ENCODE data around the gene BMS1. TPM values are rescaled to one million over a fixed set of nuclear protein-coding genes. Genes with fewer than 3 reads are reported as not detected.
A peak's percentile ranks its signal among the peaks of the same experiment; 100 is the strongest.

The BMS1 gene
- total RNA-seq, 2 experiments from 2014 or later = 21.4 to 21.6 TPM

- H3K4me1 Mint-ChIP-seq (ENCODE audit: low read depth) = peaks cover 7% of the 10 kb centered on the region
Measured at GRCh38 chr10:42755556-42756093, 27.0 kb upstream of the BMS1 start.

GRCh38 chr10:42767906-42768305, 14.7 kb upstream of the BMS1 start:
- no peak overlapping the region for H3K4me3 Mint-ChIP-seq
- H3K4me1 Mint-ChIP-seq (ENCODE audit: low read depth) = no peaks in the 10 kb centered on the region
- no peaks in the 10 kb centered on the region for H3K36me3 Mint-ChIP-seq (ENCODE audit: low read depth)
- H3K27me3 Mint-ChIP-seq (ENCODE audit: low read depth) = peaks cover 25% of the 10 kb centered on the region
- CTCF ChIA-PET = no interaction called here
- intact Hi-C loops (cut with micrococcal nuclease) = no loop called here
- no peak overlapping the region for H3K27ac Mint-ChIP-seq
- DNase-seq = no peak
- H3K9me3 Mint-ChIP-seq = peaks cover 1% of the 10 kb centered on the region

More at GRCh38 chr10:42755556-42756093, 27.0 kb upstream of the BMS1 start:
- no peaks in the 10 kb centered on the region for H3K36me3 Mint-ChIP-seq (ENCODE audit: low read depth)
- H3K9me3 Mint-ChIP-seq = no peaks in the 10 kb centered on the region
- no peak for DNase-seq
- CTCF ChIA-PET = interaction anchor here (1.1 kb wide), 1 partner anchor 16 kb away, joined by 3 read pairs; no protein-coding TSS in a partner anchor
- intact Hi-C loops (cut with micrococcal nuclease) = loop anchor here (2.0 kb wide), 1 partner anchor 21 kb away; no protein-coding TSS in a partner anchor
- no peak overlapping the region for H3K27ac Mint-ChIP-seq
- peaks cover 63% of the 10 kb centered on the region for H3K27me3 Mint-ChIP-seq (ENCODE audit: low read depth)
- peak overlapping the region; percentile 33 for H3K4me3 Mint-ChIP-seq

GRCh38 chr10:42768581-42769152, 13.9 kb upstream of the BMS1 start:
- intact Hi-C loops (cut with micrococcal nuclease) = no loop called here
- peaks cover 23% of the 10 kb centered on the region for H3K27me3 Mint-ChIP-seq (ENCODE audit: low read depth)
- H3K9me3 Mint-ChIP-seq = peaks cover 3% of the 10 kb centered on the region
- no peaks in the 10 kb centered on the region for H3K36me3 Mint-ChIP-seq (ENCODE audit: low read depth)
- no peak for DNase-seq
- CTCF ChIA-PET = no interaction called here
- H3K27ac Mint-ChIP-seq = no peak overlapping the region
- no peaks in the 10 kb centered on the region for H3K4me1 Mint-ChIP-seq (ENCODE audit: low read depth)
- no peak overlapping the region for H3K4me3 Mint-ChIP-seq

GRCh38 chr10:42769173-42769572, 13.4 kb upstream of the BMS1 start:
- H3K9me3 Mint-ChIP-seq = peaks cover 3% of the 10 kb centered on the region
- no peak overlapping the region for H3K27ac Mint-ChIP-seq

GRCh38 chr10:42769673-42770072, 12.9 kb upstream of the BMS1 start:
- intact Hi-C loops (cut with micrococcal nuclease) = no loop called here
- peaks cover 21% of the 10 kb centered on the region for H3K27me3 Mint-ChIP-seq (ENCODE audit: low read depth)
- H3K4me1 Mint-ChIP-seq (ENCODE audit: low read depth) = no peaks in the 10 kb centered on the region
- H3K36me3 Mint-ChIP-seq (ENCODE audit: low read depth) = no peaks in the 10 kb centered on the region
- no peak overlapping the region for H3K4me3 Mint-ChIP-seq
- H3K9me3 Mint-ChIP-seq = peaks cover 3% of the 10 kb centered on the region
- no peak for DNase-seq
- H3K27ac Mint-ChIP-seq = no peak overlapping the region
- CTCF ChIA-PET = no interaction called here

More at GRCh38 chr10:42769173-42769572, 13.4 kb upstream of the BMS1 start:
- CTCF ChIA-PET = no interaction called here
- Mint-ChIP-seq H3K36me3 (ENCODE audit: low read depth) (no peaks in the 10 kb centered on the region), H3K4me3 (no peak overlapping the region), H3K27me3 (ENCODE audit: low read depth) (peaks cover 22% of the 10 kb centered on the region), H3K4me1 (ENCODE audit: low read depth) (no peaks in the 10 kb centered on the region)
- intact Hi-C loops (cut with micrococcal nuclease) = no loop called here
- DNase-seq = no peak

GRCh38 chr10:42776681-42777080, 5.9 kb upstream of the BMS1 start:
- intact Hi-C loops (cut with micrococcal nuclease) = loop anchor here (2.0 kb wide), 1 partner anchor 22 kb away; no protein-coding TSS in a partner anchor
- no peak for DNase-seq
- H3K4me1 Mint-ChIP-seq (ENCODE audit: low read depth) = peaks cover 11% of the 10 kb centered on the region
- CTCF ChIA-PET = no interaction called here
- H3K36me3 Mint-ChIP-seq (ENCODE audit: low read depth) = no peaks in the 10 kb centered on the region
- H3K9me3 Mint-ChIP-seq = peaks cover 3% of the 10 kb centered on the region
- H3K4me3 Mint-ChIP-seq = no peak overlapping the region
- H3K27me3 Mint-ChIP-seq (ENCODE audit: low read depth) = peaks cover 25% of the 10 kb centered on the region
- H3K27ac Mint-ChIP-seq = no peak overlapping the region

GRCh38 chr10:42780456-42780855, 2.1 kb upstream of the BMS1 start:
- Mint-ChIP-seq H3K27me3 (ENCODE audit: low read depth) (peaks cover 12% of the 10 kb centered on the region), H3K27ac (no peak overlapping the region), H3K36me3 (ENCODE audit: low read depth) (peaks cover 4% of the 10 kb centered on the region), H3K4me1 (ENCODE audit: low read depth) (peaks cover 22% of the 10 kb centered on the region), H3K4me3 (peak overlapping the region; percentile 82), H3K9me3 (no peaks in the 10 kb centered on the region)
- CTCF ChIA-PET = no interaction called here
- DNase-seq = no peak
- intact Hi-C loops (cut with micrococcal nuclease) = loop anchor here (5.0 kb wide), 2 partner anchors 143 to 228 kb away; partner anchors contain the start of gene ZNF33B

- Mint-ChIP-seq H3K27ac (peak overlapping the region; percentile 89), H3K9me3 (no peaks in the 10 kb centered on the region), H3K4me3 (peak overlapping the region; percentile 82), H3K27me3 (ENCODE audit: low read depth) (no peaks in the 10 kb centered on the region), H3K36me3 (ENCODE audit: low read depth) (peaks cover 13% of the 10 kb centered on the region), H3K4me1 (ENCODE audit: low read depth) (peaks cover 28% of the 10 kb centered on the region)
- intact Hi-C loops (cut with micrococcal nuclease) = loop anchor here (5.0 kb wide), 2 partner anchors 145 to 230 kb away; partner anchors contain the start of gene ZNF33B
- peak; percentile 18 for DNase-seq
- CTCF ChIA-PET = interaction anchor here (1.2 kb wide), 1 partner anchor 28 kb away, joined by 4 read pairs; no protein-coding TSS in a partner anchor
Measured at GRCh38 chr10:42781893-42782445, 626 bp upstream of the BMS1 start.

GRCh38 chr10:42783181-42783549, 570 bp downstream of the BMS1 start:
- peak; percentile 49 for DNase-seq
- intact Hi-C loops (cut with micrococcal nuclease) = loop anchor here (1.0 to 5.0 kb wide), 3 partner anchors 18 to 231 kb away; partner anchors contain the start of gene ZNF33B
- no peaks in the 10 kb centered on the region for H3K9me3 Mint-ChIP-seq
- H3K4me1 Mint-ChIP-seq (ENCODE audit: low read depth) = peaks cover 28% of the 10 kb centered on the region
- no peaks in the 10 kb centered on the region for H3K27me3 Mint-ChIP-seq (ENCODE audit: low read depth)
- H3K36me3 Mint-ChIP-seq (ENCODE audit: low read depth) = peaks cover 17% of the 10 kb centered on the region
- peak overlapping the region; percentile 82 for H3K4me3 Mint-ChIP-seq
- CTCF ChIA-PET = no interaction called here
- H3K27ac Mint-ChIP-seq = peak overlapping the region; percentile 89

GRCh38 chr10:42785759-42786158, 3.2 kb downstream of the BMS1 start:
- Mint-ChIP-seq H3K27me3 (ENCODE audit: low read depth) (no peaks in the 10 kb centered on the region), H3K4me3 (no peak overlapping the region), H3K27ac (no peak overlapping the region), H3K9me3 (no peaks in the 10 kb centered on the region), H3K4me1 (ENCODE audit: low read depth) (peaks cover 23% of the 10 kb centered on the region), H3K36me3 (ENCODE audit: low read depth) (peaks cover 17% of the 10 kb centered on the region)
- CTCF ChIA-PET = no interaction called here
- intact Hi-C loops (cut with micrococcal nuclease) = no loop called here
- no peak for DNase-seq

- no peak overlapping the region for H3K27ac Mint-ChIP-seq
- intact Hi-C loops (cut with micrococcal nuclease) = no loop called here
- no peak for DNase-seq
- CTCF ChIA-PET = no interaction called here
- no peaks in the 10 kb centered on the region for H3K27me3 Mint-ChIP-seq (ENCODE audit: low read depth)
- no peak overlapping the region for H3K4me3 Mint-ChIP-seq
- no peaks in the 10 kb centered on the region for H3K9me3 Mint-ChIP-seq
- peaks cover 6% of the 10 kb centered on the region for H3K4me1 Mint-ChIP-seq (ENCODE audit: low read depth)
- H3K36me3 Mint-ChIP-seq (ENCODE audit: low read depth) = peaks cover 50% of the 10 kb centered on the region
Measured at GRCh38 chr10:42790835-42791234, 8.2 kb downstream of the BMS1 start.

GRCh38 chr10:42795701-42796100, 13.1 kb downstream of the BMS1 start:
- no peak overlapping the region for H3K27ac Mint-ChIP-seq
- CTCF ChIA-PET = no interaction called here

GRCh38 chr10:42801135-42801534, 18.5 kb downstream of the BMS1 start:
- intact Hi-C loops (cut with micrococcal nuclease) = loop anchor here (1.0 to 5.0 kb wide), 7 partner anchors 12 to 360 kb away; partner anchors contain the start of genes CSGALNACT2 and ZNF33B
- CTCF ChIA-PET = no interaction called here
- Mint-ChIP-seq H3K4me1 (ENCODE audit: low read depth) (peaks cover 28% of the 10 kb centered on the region), H3K36me3 (ENCODE audit: low read depth) (peaks cover 70% of the 10 kb centered on the region), H3K9me3 (peaks cover 5% of the 10 kb centered on the region), H3K4me3 (no peak overlapping the region), H3K27ac (peak overlapping the region; percentile 46), H3K27me3 (ENCODE audit: low read depth) (no peaks in the 10 kb centered on the region)
- peak; percentile 27 for DNase-seq

More at GRCh38 chr10:42795701-42796100, 13.1 kb downstream of the BMS1 start:
- Mint-ChIP-seq H3K36me3 (ENCODE audit: low read depth) (peaks cover 73% of the 10 kb centered on the region), H3K4me3 (no peak overlapping the region), H3K4me1 (ENCODE audit: low read depth) (peaks cover 14% of the 10 kb centered on the region), H3K27me3 (ENCODE audit: low read depth) (no peaks in the 10 kb centered on the region), H3K9me3 (no peaks in the 10 kb centered on the region)
- intact Hi-C loops (cut with micrococcal nuclease) = no loop called here
- DNase-seq = no peak

Data from activated naive CD4-positive, alpha-beta T cell treated with anti-CD3 and anti-CD28 coated beads for 36 hours (primary cell).